Kidney capillary endothelial cell (primary cell): ENCODE data around the gene RLBP1.

Experiments used
- DNase-seq: peaks from one replicate; pipeline ENCODE4 v3.0.0-alpha.2; 2018; ENCODE audit warnings: low spot score

RLBP1 gene

DNA sequence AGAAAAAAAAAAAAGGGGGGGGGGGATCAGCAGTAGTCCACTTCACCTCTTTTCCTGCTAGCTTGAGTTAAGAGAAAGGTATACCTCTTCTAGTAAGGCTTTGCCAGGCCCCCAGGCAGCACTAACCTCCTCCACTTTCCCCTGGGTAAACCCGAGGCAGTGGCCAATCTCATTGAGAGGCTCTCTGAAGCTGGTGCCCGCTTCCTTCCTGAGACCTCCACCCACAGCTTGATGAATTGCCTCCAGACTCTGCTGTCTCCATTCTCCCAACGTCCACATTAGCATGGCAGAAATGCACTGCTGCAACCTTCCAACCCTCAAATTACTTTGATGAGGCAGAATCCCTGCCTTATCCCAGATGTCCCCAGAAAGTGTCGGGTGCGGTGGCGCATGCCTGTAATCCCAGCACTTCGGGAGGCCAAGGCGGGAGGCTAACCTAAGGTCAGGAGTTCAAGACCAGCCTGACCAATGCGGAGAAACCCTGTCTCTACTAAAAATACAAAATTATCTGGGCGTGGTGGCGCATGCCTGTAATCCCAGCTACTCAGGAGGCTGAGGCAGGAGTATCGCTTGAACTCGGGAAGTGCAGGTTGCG is 15.3 kb downstream of the RLBP1 start:
- no peak for DNase-seq

DNA sequence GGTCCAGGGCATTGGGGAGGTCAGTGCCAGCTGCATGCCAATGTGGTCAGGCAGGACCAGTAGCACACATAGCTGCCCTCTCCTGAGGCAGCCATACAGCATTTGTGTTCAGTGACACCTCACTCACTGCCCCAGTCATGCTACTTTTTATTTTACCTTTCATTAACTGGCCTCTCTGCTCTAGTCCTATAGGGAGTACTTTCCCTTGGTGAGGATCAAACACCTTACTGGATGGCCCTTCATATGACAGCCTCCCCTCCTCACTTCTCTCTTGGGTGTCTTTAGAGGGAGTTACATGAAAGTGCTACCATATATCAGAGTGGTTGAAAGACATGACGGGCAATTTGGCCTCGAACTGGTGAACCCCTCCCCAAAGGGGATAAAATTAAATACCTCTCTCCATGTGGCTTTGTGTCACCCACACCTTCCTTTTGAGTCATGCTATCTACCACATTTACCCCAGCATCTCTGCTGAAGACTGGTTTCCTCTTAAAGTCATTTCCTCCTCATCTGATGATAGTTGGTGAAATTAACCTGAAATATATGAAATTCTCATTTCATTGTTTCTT is 17.6 kb downstream of the RLBP1 start:
- DNase-seq, result no peak

DNA sequence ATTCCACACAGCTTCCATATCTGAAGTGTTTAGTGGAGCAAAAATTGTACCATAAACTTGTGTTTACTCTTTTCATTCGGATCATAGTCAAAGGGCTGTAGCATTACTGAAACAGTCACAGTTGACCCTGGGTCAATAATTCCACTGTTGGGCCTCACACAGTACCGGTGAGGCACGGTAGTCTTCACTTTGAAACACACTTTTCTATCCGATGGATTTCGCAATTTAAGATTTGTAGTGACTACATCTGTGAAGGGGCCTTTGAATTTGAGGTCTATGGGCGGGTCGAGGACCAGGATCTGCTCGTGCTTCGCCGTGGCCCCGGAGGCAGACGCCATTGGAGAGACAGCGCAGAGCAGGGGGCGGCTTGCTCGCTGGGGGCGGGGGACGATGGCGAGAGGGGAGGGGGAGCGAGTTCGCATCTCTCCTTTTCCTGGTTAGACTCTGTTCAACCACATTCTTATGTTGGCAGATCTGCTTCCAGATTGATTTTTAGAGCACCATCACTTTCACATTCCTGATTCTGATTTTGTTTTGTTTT is 19.8 kb downstream of the RLBP1 start:
- no peak for DNase-seq

DNA sequence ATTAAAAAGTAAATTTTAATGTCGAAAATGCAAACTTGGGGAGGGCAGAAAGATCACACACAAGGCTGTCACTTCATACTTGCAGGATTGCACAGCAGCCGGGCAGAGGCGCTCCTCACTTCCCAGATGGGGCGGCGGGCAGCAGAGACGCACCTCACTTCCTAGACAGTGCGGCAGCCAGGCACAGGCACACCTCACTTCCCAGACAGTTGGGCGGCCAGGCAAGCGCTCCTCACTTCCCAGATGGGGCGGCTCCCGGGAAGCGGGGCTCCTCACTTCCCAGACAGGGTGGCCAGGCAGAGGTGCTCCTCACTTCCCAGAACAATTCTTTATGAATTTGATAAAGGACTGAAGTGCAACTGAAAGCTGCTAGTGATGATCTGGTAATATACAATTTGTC is 21.2 kb downstream of the RLBP1 start:
- no peak for DNase-seq

DNA sequence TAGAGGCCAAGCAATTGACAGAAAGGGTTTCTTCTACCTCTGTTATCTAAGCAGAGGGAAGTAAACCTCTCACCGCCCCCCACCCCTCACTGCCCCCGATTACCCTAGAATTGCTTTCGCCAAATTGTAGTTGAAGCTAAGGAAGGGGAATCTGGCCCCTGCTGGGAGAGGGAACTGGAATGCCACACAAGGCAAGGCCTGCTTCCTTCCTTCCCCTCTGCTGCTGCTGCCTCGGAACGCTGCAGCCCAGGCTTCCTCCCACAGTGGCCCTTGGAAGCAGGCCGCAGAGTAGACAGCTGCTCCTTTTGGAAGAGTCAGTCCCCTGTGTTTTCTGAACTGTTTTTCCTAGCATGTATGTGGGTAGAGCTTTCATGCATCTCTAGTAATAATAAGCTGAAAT is 21.6 kb downstream of the RLBP1 start:
- no peak for DNase-seq

DNA sequence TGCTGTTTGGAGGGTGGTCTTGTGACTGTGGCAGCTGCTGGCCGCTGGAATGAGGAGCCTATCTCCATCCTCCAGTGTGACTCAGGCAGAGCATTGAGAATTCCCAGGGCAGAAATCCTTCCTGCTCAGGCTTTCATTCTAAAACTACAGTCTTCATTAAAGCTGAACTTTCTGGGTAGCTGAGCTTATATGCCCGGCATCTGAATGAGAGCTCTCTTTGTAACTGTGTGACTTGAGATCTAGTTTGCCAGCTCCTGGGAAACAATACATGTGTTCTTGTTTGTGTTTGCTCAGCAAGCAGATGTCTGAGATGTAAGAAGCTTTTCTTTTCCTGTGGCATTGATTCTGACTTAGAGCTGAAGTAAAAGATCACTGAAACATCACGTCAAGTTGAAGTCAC is 22.4 kb downstream of the RLBP1 start:
- no peak for DNase-seq

DNA sequence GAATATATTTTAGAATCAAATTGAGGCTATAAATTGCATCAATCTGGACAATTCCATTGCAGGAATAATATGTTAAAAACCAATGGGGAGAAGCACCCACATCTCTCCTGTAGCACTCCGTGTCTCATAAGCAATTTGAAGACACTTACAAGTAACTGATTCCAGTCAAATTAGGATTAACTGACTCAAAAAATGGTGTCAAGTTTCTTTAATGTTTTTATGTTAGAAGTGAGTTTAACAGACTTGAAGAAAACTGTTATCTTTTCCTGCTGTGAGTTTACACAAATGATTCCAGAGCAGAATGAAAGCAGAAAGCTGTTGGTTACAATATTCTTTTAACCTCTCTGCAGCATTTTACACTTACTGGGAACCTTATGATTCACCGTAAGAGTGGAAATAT is 23.2 kb downstream of the RLBP1 start:
- no peak for DNase-seq

DNA sequence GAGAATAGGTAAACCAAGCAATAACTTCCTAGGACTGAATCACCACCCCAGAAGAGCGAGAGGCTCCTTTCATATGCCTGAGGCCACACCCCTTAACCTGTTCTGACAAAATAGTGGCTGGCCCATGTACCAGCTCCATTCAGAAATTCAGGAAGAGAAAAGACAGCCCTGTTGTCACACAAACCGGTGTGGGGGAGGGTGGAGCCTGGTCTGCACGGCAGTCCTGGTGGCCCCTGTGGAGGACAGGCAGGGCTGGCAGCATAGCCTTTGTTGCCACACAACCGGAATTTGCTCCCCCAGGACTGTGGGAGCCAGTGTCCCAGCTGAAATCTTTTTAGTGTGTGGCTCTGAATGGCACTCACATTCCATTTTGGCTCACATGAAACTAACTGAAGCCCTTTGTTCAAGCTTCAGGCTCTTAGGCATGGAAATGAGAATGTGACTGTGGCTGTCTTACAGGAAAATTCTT is 23.8 kb downstream of the RLBP1 start:
- no peak for DNase-seq

DNA sequence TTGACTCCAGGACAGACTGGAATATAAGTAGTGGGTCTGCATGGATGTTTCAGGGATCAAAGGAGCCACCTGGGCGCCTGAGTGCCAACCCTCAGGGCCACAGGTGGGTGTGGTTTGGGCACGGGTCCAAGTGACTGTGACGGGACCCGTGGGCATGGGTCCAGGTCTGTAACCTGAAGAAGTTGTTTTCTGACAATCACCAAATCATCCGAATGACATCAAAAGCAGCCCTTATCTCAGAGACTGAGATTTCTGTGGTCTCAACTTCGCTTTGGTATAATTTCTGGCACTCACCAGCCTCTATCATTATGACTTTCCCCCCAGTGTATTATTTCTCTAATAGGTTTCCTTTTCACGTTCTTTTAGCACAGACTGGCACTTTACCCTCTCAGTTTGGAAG is 24.4 kb downstream of the RLBP1 start:
- DNase-seq, result no peak

DNA sequence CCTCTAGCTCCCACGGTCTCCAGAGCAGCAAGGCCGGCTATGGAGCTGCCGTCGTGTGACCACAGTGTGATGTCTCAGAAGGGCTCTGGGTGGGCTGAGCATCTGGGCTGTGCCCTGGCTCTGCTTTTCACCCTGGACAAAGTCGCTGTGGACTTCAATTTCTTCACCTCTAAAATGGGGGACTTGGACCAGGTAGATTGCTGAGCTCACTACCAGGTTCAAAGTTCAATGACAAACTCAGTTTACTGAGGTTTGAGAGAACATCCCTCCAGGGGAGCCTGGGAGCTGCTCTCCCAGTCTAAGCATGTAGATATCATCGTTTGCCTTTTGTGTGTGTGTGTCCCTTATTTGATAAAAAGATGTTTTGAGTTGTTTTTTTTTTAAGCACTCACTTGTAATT is 25.1 kb downstream of the RLBP1 start:
- no peak for DNase-seq

DNA sequence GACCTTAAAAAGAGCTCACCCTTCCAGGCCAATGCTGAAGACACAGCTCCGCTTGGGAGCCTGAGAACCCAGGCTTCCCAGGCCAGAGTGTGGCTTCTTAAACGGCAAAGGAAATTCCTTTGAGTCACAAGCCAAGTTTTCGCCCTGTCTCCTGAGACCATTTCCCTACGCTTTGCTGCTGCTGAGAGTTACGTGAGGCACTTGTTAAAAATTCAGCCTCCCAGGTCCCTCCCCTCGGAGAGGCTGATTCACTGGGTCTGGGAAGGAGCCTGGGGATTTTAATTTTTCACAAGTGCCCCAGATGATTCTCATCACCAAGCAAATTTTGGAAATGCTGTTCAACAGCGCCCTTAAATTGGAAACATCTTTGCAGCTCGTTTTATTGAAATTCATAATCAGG is 25.5 kb downstream of the RLBP1 start:
- no peak for DNase-seq

DNA sequence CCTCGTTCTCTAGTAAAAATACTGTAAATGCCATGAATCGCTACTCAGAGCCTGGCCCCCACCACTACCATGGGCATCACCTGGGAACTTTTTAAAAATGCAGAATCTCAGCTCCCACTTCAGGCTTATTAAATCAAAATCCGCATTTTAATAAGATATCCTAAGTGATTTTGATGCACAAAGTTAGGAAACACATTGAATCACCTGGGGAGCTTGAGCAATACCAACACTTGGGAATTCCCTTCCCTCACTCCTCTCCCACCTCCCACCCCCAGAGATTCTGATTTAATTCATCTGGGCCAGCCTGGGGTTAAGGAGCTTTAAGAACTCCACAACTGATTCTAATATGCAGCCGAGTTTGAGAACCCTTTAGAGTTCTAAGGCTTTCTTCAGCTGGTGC is 26.8 kb downstream of the RLBP1 start:
- DNase-seq, result no peak

DNA sequence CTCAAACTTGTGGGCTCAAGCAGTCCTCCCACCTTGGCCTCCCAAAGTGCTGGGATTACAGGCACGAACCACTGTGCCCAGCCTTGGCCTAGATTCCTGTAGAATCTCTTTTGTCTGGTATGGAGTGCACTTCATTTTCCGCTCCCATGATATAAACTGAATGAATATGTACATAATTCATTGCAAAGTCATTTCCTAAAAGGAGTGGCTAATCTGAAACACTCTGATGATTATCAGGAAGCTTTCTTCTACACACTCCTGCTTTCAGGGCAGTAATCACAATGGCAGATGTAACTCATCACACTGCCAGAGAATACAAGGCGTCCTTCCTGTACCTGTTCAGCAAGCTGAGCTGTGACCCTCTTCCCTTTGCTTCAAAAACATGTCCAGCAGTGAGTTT is 28.6 kb downstream of the RLBP1 start:
- no peak for DNase-seq

DNA sequence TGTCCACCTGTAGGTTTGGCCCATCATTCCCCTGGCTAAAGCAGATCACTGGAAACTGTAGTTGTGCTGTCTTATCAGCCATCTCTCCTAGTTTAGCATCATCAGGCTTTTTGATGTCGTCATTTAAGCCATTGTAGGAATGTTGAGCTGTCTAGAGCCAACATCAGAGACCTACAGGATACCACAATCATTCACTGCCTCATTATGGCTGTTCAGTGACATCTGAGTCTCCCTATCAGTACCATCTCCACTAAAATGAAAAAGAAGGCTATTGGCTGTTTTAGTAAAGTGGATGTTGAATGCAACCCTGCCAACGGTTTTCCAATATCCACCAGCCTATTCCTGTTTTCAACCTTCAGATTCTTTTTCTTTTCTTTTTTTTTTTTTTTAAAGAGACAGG is 29.2 kb downstream of the RLBP1 start:
- no peak for DNase-seq

DNA sequence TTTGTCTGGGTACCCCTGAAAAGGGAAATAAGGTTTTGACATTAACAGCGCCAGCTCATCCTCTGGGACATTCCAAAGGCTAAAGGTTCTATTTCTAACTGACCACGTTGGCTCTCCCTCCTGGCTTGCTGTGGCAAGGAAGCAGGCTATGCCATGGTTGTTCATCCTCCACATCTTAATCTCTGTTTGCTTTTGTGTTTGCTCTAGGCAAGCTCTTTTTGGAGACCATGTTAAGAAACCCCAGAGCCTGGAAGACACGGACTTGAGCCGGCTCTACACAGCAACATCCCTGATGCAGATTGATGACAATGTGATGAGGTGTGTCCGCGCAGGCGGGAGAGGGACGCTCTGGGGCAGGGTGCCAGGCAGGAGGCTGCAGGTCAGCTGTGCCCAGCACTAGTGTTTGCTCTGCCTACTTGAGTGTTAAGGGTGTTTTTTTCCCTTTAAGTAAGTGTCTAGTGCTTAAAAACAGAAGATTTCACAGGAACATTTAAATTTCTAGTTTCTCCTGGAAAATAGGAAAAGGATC is 33.3 kb downstream of the RLBP1 start:
- no peak for DNase-seq

DNA sequence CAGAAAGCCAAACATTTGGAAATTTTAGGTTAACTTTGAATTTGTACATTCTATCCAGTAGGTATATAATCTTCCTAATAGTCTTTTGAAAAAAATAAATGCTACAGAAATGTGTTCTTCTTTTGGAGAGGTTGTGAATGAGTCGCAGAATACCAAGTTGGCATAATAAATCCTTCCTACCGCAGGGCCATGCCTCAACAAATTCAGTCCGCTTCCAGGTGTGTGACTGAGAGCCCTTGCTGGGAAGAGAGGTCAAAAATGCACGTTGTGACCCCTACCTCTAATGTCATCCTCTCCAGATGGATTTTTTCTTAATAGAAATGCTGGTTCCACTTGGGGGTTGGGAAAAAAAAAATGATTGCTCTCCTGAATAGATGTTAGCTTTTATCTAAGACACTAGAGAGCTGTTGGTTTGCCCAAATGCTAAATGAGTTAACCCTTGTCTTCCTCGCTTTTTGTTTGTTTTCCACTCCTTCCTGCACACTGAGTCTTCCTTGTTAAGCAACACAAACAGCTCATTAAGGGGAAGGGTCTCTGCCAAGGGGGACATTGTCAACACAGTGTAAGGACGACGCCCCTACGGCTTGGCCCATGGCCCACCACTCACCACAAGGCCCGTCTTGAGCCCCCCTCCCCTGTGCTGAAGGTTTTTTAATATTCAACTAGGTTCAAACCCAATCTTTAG is 33.9 kb downstream of the RLBP1 start:
- no peak for DNase-seq

DNA sequence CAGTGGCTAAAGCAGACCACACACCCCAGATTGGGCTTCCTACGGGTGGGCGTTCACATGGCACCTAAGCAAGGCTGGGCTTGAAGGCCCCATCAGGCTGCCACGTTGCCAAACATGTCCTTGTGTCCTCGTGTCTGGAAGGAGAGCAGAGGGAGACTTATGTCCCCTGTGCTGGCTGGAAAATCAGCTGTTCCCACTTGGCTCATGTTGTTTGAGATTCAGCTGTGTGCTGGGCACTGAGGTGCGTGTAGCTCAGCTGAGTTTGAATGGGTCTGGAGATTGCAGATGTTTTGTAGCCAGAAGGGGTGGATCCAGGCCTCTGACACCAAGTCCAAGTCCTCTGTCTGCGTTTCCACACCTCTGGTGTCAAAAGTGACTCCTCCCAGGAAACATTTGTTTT is 34.6 kb downstream of the RLBP1 start:
- DNase-seq, result no peak

DNA sequence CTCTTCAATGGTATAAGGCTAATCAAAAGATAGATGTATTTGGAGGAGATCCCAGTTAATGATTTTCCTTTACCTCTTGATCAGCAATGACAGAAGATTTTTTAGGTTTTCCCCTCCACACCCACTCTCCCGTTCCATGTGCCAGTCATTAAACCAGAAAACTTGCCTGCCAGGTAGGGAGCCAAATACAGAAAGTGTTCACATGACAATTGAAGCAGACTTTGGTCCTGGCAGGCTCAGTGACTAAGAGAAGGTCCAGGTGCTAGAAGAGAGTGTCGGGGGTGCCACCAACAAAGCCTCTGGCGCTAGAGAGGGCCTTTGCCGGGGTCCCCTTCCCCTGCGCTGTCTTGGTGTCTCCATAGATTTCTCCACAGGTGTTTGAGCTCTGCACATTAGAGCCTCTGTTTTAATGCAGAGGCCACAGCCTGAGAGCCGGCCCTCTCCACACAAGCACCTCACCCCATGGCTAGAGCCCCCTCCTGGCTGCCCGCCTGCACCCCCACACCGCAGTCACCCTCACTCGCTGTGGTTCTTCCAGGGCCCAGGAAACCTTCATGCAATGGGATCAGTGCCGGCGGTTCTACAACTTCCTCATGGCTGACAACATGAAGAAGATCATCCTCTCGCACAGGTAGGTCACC is 36.4 kb downstream of the RLBP1 start:
- DNase-seq, result no peak

DNA sequence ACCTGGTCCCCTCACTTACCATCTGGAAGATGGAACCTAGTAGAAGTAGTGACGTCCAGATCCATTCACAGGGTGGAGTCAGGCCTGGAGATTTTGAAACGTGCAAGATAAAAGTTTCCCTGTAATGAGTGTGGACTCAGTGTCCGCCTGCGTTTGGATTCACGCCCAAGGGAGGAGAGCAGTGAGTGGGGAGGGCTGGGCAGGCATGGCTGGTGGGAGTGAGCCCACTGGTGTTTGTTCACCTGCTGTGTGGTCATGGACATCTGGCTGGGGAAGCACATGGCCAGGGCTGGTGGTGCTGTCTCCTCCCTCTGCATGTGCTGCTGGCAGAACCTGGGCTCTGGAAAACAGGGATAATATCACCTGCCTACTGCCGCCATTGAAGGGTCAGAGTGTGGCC is 37.0 kb downstream of the RLBP1 start:
- no peak for DNase-seq

DNA sequence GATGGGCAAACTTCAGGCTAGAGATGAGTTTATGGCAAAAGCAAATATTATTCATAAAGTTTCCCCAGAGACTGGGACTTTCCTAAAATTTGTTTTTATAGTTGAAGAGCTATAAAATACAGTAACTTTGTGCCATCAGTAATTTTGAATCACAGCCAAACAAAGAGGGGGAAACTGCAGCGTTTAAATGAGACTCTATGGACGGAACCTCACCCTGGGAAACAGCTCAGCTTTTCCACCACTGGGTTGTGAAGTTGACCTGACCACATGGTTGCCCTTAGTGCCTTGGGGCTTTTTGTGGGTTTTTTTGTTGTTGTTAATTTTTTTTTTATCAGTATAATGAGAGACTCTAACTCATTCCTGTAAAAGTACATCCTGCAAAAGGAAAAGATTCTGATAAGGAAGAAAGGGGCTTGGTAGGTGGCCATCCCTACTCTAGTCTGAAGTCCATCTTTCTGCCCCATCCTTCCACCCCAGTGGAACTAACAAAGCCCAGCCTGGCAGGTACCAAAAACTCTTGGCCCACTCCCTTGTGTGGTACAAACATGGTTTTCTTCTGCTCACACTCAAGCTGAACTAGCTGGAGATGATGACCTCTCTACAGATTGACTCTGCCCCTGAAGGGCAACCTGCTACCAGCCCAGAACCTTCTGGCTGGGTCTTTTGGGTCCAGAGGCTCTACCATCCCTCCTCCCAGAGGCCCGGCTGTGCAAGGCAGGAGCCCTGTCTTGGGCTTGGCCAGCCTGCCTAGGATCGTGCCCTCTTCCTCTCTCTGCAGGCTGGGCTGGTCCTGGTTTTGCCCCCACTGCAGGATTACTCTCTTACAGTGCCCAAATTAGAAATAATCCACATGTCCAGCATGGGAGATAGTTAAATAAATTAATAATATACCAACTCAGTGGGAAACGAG is 41.2 kb downstream of the RLBP1 start:
- no peak for DNase-seq

DNA sequence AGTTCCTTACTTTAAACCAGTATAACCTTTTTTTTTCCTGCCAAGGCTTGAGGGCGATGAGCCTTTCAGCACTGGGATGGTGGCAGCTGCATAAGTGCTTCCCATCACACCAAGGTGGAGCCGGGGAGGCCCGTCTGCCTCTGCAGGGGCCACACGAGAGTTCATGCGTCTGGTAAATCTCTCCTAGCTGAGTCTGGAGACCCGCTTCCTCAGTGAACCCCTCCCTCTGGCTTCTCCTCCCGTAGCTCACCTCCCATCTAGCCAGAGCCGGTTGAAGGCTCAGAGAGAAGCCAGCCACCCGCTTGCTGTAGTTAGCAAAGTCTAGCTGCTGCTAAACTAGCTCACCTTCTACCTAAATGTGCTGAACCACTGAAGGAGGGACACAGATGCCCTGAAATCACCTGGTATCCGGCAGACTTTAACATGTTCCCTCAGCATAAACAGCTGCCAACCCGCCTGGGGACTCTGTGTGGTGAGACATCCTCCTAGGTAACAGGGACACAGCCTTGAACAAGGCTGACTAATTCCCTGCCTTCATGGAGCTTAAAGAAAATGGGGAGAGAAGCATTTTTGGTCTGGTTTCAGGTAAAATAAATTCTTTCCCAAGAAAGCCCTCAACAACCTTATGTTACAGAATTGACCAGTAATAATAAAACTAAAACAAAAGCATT is 42.9 kb downstream of the RLBP1 start:
- no peak for DNase-seq
